ENCODE data around the gene KRTAP8-1.

Gene KRTAP8-1

GRCh38 chr21:30829659-30830058, 16.6 kb upstream of the KRTAP8-1 start, which contains the start of gene KRTAP7-1:
TSS of gene KRTAP7-1 (minus strand) at chr21:30829759. CDS start at chr21:30829698, 61 bp downstream.
- CTCF ChIA-PET = no interaction called here
- POLR2A ChIA-PET = no interaction called here
- TF ChIP-seq ZNF384 (IDR thresholded peaks at IDR 0.05) = no peak
- TF ChIP-seq SUZ12 (IDR thresholded peaks at IDR 0.05) = no peak
- no peak for TF ChIP-seq NFRKB (IDR thresholded peaks at IDR 0.05)
- no peak for TF ChIP-seq CTBP1 (IDR thresholded peaks at IDR 0.05; ENCODE audit: borderline replicate concordance)
- no peak for TF ChIP-seq LEF1 (IDR thresholded peaks at IDR 0.05; ENCODE audit: borderline replicate concordance)
- no peak for TF ChIP-seq FOXK2 (IDR thresholded peaks at IDR 0.05)
- TF ChIP-seq L3MBTL2 (conservative IDR thresholded peaks at IDR 0.05) = no peak
- TF ChIP-seq BHLHE40 (IDR thresholded peaks at IDR 0.05; ENCODE audit: borderline replicate concordance) = no peak
- DNase-seq (ENCODE audit: extremely low spot score) = no peak

DNA sequence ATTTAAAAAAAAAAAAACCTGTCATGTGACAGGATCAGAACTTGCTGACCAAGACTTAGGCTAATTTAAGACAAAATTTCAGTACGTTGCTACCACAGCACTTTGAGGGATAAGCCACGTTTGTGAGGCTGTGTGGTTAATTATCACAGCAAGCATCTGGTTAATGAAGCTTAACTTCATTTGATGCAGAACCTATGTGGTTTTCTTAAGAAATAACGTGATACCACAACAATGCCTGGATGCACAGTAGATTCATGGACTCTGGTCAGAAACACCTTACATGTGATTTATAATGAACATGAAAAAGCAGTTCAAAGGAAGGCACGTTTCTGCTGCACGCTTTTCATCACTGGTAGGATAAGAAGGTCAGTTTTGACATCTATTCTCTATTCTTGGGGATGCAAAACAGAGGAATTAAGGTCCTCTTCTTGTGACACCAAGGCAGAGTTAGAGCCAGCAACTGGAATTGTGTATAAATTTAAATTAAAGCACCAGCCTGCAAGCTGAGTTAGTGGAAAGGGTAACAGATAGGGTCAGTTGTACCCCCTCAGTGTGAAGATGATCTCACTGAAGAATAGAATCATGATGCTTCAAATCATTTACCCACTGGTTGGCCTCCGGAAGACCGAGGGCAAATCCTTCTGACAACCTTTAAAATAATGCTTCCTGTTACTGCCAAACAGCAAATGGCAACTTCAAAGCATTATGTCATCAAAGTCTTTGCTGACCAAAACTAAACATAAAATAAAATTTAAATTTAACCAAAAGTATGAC, 6.0 kb upstream of the KRTAP8-1 start:
- CTCF ChIA-PET = no interaction called here
- POLR2A ChIA-PET = no interaction called here
- DNase-seq (ENCODE audit: extremely low spot score) = no peak
- TF ChIP-seq L3MBTL2 (conservative IDR thresholded peaks at IDR 0.05) = no peak
- TF ChIP-seq ELF4 (IDR thresholded peaks at IDR 0.05) = no peak
- no peak for TF ChIP-seq ZNF384 (IDR thresholded peaks at IDR 0.05)
- TF ChIP-seq FOXA1 (IDR thresholded peaks at IDR 0.05) = no peak
- TF ChIP-seq TARDBP (IDR thresholded peaks at IDR 0.05) = no peak

DNA sequence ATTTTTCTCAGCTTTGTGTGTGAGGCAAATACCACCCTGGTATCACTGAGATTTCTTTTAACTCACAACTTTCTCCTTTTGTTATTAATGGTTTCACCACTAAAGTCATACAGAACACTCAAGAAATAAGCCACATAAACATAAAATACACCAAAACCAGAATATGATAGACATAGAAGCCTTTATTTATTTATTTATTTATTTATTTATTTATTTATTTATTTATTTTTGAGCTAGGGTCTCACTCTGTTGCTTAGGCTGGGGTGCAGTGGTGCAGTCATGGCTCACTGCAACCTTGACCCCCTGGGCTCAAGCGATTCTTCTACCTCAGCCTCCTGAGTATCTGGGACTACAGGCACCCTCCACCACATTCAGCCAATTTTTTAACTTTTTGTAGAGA, 12.5 kb downstream of the KRTAP8-1 start:
- CTCF ChIA-PET = interaction anchor here (0.5 kb wide), 1 partner anchor 273 kb away, joined by 4 read pairs; no protein-coding TSS in a partner anchor
- POLR2A ChIA-PET = no interaction called here
- TF ChIP-seq ZNF384 (IDR thresholded peaks at IDR 0.05) (no peak), LEF1 (IDR thresholded peaks at IDR 0.05; ENCODE audit: borderline replicate concordance) (no peak), NFRKB (IDR thresholded peaks at IDR 0.05) (no peak), FOXK2 (IDR thresholded peaks at IDR 0.05) (no peak), SUZ12 (IDR thresholded peaks at IDR 0.05) (no peak), FOXA1 (IDR thresholded peaks at IDR 0.05) (no peak), BHLHE40 (IDR thresholded peaks at IDR 0.05; ENCODE audit: borderline replicate concordance) (no peak), ARNT (IDR thresholded peaks at IDR 0.05) (no peak), TARDBP (IDR thresholded peaks at IDR 0.05) (no peak), SP1 (IDR thresholded peaks at IDR 0.05) (no peak), L3MBTL2 (conservative IDR thresholded peaks at IDR 0.05) (no peak), PKNOX1 (IDR thresholded peaks at IDR 0.05) (no peak), CTBP1 (IDR thresholded peaks at IDR 0.05; ENCODE audit: borderline replicate concordance) (no peak), HDGF (IDR thresholded peaks at IDR 0.05; ENCODE audit: borderline replicate concordance) (no peak), FOXM1 (IDR thresholded peaks at IDR 0.05; ENCODE audit: borderline replicate concordance) (no peak), ELF4 (IDR thresholded peaks at IDR 0.05) (no peak)
- DNase-seq (ENCODE audit: extremely low spot score) = no peak

DNA sequence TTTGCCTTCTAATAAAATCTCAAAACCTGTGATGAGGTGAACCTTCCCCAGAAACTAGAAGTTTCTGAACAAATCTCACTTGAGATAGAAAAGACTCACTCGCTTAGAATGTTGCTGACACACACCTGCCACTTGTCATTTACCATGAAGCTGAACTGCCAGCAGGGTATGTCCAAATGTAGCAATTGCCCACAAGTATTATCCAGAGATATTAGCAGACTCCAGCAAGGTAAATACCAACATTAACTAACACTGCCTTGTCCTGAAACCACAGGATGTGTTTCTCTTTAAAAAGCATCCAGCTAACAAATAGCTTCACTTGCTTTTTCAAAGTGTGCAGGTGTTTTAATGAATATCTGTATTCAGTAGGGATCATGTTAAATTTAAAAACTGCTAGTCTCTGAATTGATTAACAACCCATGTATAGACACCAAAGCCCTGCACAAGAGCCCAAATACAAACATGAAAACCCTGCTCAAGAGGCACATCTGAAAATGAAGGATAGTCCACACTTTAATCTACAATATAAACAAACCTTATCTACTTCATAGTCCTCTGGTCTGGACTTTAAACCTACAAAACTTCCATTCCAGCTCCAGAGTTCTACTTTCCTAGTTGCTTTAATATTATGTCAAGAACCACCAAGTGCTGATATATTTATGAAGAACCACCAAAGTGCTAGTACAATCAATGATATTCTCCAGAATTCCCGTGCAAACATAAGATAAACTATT, 19.3 kb downstream of the KRTAP8-1 start:
- CTCF ChIA-PET = no interaction called here
- TF ChIP-seq LEF1 (IDR thresholded peaks at IDR 0.05; ENCODE audit: borderline replicate concordance) = no peak
- TF ChIP-seq FOXK2 (IDR thresholded peaks at IDR 0.05) = no peak
- TF ChIP-seq BHLHE40 (IDR thresholded peaks at IDR 0.05; ENCODE audit: borderline replicate concordance) = no peak
- no peak for TF ChIP-seq L3MBTL2 (conservative IDR thresholded peaks at IDR 0.05)
- TF ChIP-seq ARNT (IDR thresholded peaks at IDR 0.05) = no peak
- TF ChIP-seq FOXA1 (IDR thresholded peaks at IDR 0.05) = no peak
- TF ChIP-seq CTBP1 (IDR thresholded peaks at IDR 0.05; ENCODE audit: borderline replicate concordance) = no peak
- no peak for TF ChIP-seq SP1 (IDR thresholded peaks at IDR 0.05)
- no peak for TF ChIP-seq TARDBP (IDR thresholded peaks at IDR 0.05)
- no peak for TF ChIP-seq FOXM1 (IDR thresholded peaks at IDR 0.05; ENCODE audit: borderline replicate concordance)
- POLR2A ChIA-PET = no interaction called here
- no peak for DNase-seq (ENCODE audit: extremely low spot score)

DNA sequence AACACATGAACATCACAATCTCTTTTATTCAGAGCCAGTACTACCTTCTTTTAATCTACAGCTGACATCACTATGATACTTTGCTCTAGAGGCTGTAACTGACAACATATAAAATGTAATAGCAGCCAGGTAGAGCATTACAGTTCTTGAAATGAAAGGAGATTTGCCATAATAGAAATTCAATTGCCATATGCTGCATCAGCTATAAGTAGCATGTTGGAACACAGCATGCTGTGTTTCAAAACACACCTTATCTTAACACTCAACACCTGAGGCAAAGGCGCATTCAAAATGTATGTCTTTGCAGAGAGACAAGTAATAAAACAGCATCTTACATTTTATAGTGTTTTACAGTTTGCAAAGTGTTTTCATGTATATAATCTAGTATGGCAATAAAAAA, 33.8 kb downstream of the KRTAP8-1 start:
- DNase-seq (ENCODE audit: extremely low spot score) = no peak
- ChIA-PET CTCF (interaction anchor here (0.6 kb wide), 1 partner anchor 19 kb away, joined by 4 read pairs; no protein-coding TSS in a partner anchor), POLR2A (no interaction called here)
- TF ChIP-seq SUZ12 (IDR thresholded peaks at IDR 0.05) = no peak
- no peak for TF ChIP-seq ELF4 (IDR thresholded peaks at IDR 0.05)
- no peak for TF ChIP-seq NFRKB (IDR thresholded peaks at IDR 0.05)
- TF ChIP-seq PKNOX1 (IDR thresholded peaks at IDR 0.05) = no peak
- TF ChIP-seq L3MBTL2 (conservative IDR thresholded peaks at IDR 0.05) = no peak
- TF ChIP-seq ARNT (IDR thresholded peaks at IDR 0.05) = no peak
- no peak for TF ChIP-seq HDGF (IDR thresholded peaks at IDR 0.05; ENCODE audit: borderline replicate concordance)
- no peak for TF ChIP-seq FOXK2 (IDR thresholded peaks at IDR 0.05)
- no peak for TF ChIP-seq CTBP1 (IDR thresholded peaks at IDR 0.05; ENCODE audit: borderline replicate concordance)
- TF ChIP-seq LEF1 (IDR thresholded peaks at IDR 0.05; ENCODE audit: borderline replicate concordance) = no peak
- TF ChIP-seq FOXA1 (IDR thresholded peaks at IDR 0.05) = no peak
- TF ChIP-seq TARDBP (IDR thresholded peaks at IDR 0.05) = no peak
- no peak for TF ChIP-seq FOXM1 (IDR thresholded peaks at IDR 0.05; ENCODE audit: borderline replicate concordance)
- no peak for TF ChIP-seq BHLHE40 (IDR thresholded peaks at IDR 0.05; ENCODE audit: borderline replicate concordance)
- no peak for TF ChIP-seq SP1 (IDR thresholded peaks at IDR 0.05)
- no peak for TF ChIP-seq ZNF384 (IDR thresholded peaks at IDR 0.05)

GRCh38 chr21:30769724-30770431, 43.2 kb downstream of the KRTAP8-1 start:
- ChIA-PET POLR2A (no interaction called here), CTCF (no interaction called here)
- no peak for TF ChIP-seq FOXM1 (IDR thresholded peaks at IDR 0.05; ENCODE audit: borderline replicate concordance)
- TF ChIP-seq ZNF384 (IDR thresholded peaks at IDR 0.05) = no peak
- no peak for TF ChIP-seq ELF4 (IDR thresholded peaks at IDR 0.05)
- TF ChIP-seq L3MBTL2 (conservative IDR thresholded peaks at IDR 0.05) = no peak
- TF ChIP-seq SUZ12 (IDR thresholded peaks at IDR 0.05) = no peak
- no peak for TF ChIP-seq CTBP1 (IDR thresholded peaks at IDR 0.05; ENCODE audit: borderline replicate concordance)
- TF ChIP-seq LEF1 (IDR thresholded peaks at IDR 0.05; ENCODE audit: borderline replicate concordance) = no peak
- TF ChIP-seq PKNOX1 (IDR thresholded peaks at IDR 0.05) = no peak
- TF ChIP-seq FOXA1 (IDR thresholded peaks at IDR 0.05) = no peak
- TF ChIP-seq NFRKB (IDR thresholded peaks at IDR 0.05) = no peak
- TF ChIP-seq BHLHE40 (IDR thresholded peaks at IDR 0.05; ENCODE audit: borderline replicate concordance) = no peak
- no peak for TF ChIP-seq FOXK2 (IDR thresholded peaks at IDR 0.05)
- TF ChIP-seq HDGF (IDR thresholded peaks at IDR 0.05; ENCODE audit: borderline replicate concordance) = no peak
- TF ChIP-seq SP1 (IDR thresholded peaks at IDR 0.05) = no peak
- no peak for DNase-seq (ENCODE audit: extremely low spot score)
